Amniotic stem cell (primary cell): ENCODE data around the gene SIDT1.

Source experiments
- DNase-seq: peaks from one replicate; lab custom pipeline; 2025; lab: John Stamatoyannopoulos, UW

The SIDT1 gene

GRCh38 chr3:113546414-113546893, 14.1 kb downstream of the SIDT1 start:
- DNase-seq: no peak

- DNase-seq: no peak
These were observed 16.1 kb downstream of the SIDT1 start for GRCh38 chr3:113548501-113548900.

- DNase-seq: no peak
These were observed 19.5 kb downstream of the SIDT1 start for GRCh38 chr3:113551820-113552219.

GRCh38 chr3:113552851-113553250, 20.5 kb downstream of the SIDT1 start:
- no peak for DNase-seq

GRCh38 chr3:113555138-113555537, 22.8 kb downstream of the SIDT1 start:
- no peak for DNase-seq

- no peak for DNase-seq
These were observed 24.1 kb downstream of the SIDT1 start for GRCh38 chr3:113556316-113556945.

GRCh38 chr3:113556946-113557335, 24.6 kb downstream of the SIDT1 start:
- DNase-seq: no peak

GRCh38 chr3:113557374-113557773, 25.0 kb downstream of the SIDT1 start:
- DNase-seq: no peak

- DNase-seq: no peak
These were observed 26.7 kb downstream of the SIDT1 start for GRCh38 chr3:113559009-113559408.

GRCh38 chr3:113560271-113560670, 27.9 kb downstream of the SIDT1 start:
- DNase-seq: no peak

GRCh38 chr3:113560831-113561623, 28.7 kb downstream of the SIDT1 start:
- no peak for DNase-seq

GRCh38 chr3:113565555-113565954, 33.2 kb downstream of the SIDT1 start:
- DNase-seq: no peak

- DNase-seq: no peak
These were observed 37.8 kb downstream of the SIDT1 start for GRCh38 chr3:113570158-113570557.

GRCh38 chr3:113571360-113571759, 39.0 kb downstream of the SIDT1 start:
- DNase-seq: no peak

- no peak for DNase-seq
These were observed 41.4 kb downstream of the SIDT1 start for GRCh38 chr3:113573728-113574127.

- DNase-seq: no peak
These were observed 41.9 kb downstream of the SIDT1 start for GRCh38 chr3:113574213-113574612.

GRCh38 chr3:113575206-113575605, 42.9 kb downstream of the SIDT1 start:
- DNase-seq: no peak

GRCh38 chr3:113585228-113585627, 52.9 kb downstream of the SIDT1 start:
- no peak for DNase-seq

GRCh38 chr3:113585720-113586119, 53.4 kb downstream of the SIDT1 start:
- no peak for DNase-seq

GRCh38 chr3:113588806-113589205, 56.5 kb downstream of the SIDT1 start:
- DNase-seq: no peak

GRCh38 chr3:113589971-113590370, 57.6 kb downstream of the SIDT1 start:
- no peak for DNase-seq

- no peak for DNase-seq
These were observed 58.6 kb downstream of the SIDT1 start for GRCh38 chr3:113590983-113591382.

- no peak for DNase-seq
These were observed 61.7 kb downstream of the SIDT1 start for GRCh38 chr3:113594066-113594465.
